Measurements from ENCODE around the gene ADORA2B. TPM values are rescaled to one million over a fixed set of nuclear protein-coding genes. Genes with fewer than 3 reads are reported as not detected.
"Not testable (repeated sequence)": the region's sequence is repeated elsewhere in the genome, so short reads cannot be mapped to it uniquely, and the experiment has no call there.

ADORA2B gene
- 10 to 100 TPM in 3 of 6 donors, 1 to 10 TPM in 3; 4.2 to 18.8 (median 9.4) TPM for total RNA-seq

DNA sequence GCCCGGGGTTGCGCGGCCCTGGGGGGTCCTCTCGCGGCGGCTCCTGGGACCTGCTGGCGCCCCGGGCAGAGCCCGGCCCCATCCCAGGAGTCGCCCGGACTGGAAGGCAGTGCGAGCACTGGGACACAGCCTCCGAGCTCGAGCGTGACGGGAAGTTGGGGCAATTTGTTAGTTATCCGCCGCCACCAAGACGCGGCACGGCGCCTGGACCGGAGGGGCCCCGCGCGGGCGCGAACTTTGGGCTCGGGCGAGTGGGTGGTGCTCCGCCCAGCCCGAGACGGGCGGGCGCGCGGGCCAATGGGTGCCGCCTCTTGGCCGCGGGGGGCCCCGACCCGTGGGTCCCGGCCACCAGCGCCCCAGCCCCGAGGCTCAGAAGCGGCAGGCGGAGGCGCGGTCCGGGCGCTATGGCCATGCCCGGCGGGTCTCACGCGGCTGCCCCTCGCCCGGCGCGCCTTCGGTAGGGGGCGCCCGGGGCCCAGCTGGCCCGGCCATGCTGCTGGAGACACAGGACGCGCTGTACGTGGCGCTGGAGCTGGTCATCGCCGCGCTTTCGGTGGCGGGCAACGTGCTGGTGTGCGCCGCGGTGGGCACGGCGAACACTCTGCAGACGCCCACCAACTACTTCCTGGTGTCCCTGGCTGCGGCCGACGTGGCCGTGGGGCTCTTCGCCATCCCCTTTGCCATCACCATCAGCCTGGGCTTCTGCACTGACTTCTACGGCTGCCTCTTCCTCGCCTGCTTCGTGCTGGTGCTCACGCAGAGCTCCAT, at the start of gene ADORA2B:
ADORA2B (plus strand) TSS at position 372 of the 768 bp plus-strand sequence; CDS start at position 491, 119 bp downstream.
- Histone ChIP-seq H3K4me1 (peaks cover 18 to 44% (median 36%) of the 10 kb centered on the region in 4 donors), H3K36me3 (no peaks in the 10 kb centered on the region), H3K27ac (peak within 1 kb of the TSS in 3 of 4 donors; percentile 23 to 43 (median 37)), H3K4me3 (peak within 1 kb of the TSS; percentile 50 to 63 (median 56)), H3K27me3 (no peaks in the 10 kb centered on the region), H3K9me3 (no peaks in the 10 kb centered on the region)
- TF ChIP-seq EP300 (IDR thresholded peaks at IDR 0.05): no peak
- TF ChIP-seq, protein P1, sequence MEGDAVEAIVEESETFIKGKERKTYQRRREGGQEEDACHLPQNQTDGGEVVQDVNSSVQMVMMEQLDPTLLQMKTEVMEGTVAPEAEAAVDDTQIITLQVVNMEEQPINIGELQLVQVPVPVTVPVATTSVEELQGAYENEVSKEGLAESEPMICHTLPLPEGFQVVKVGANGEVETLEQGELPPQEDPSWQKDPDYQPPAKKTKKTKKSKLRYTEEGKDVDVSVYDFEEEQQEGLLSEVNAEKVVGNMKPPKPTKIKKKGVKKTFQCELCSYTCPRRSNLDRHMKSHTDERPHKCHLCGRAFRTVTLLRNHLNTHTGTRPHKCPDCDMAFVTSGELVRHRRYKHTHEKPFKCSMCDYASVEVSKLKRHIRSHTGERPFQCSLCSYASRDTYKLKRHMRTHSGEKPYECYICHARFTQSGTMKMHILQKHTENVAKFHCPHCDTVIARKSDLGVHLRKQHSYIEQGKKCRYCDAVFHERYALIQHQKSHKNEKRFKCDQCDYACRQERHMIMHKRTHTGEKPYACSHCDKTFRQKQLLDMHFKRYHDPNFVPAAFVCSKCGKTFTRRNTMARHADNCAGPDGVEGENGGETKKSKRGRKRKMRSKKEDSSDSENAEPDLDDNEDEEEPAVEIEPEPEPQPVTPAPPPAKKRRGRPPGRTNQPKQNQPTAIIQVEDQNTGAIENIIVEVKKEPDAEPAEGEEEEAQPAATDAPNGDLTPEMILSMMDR (IDR thresholded peaks at IDR 0.05): peak; percentile 37 to 80 (median 70)
- peak in 1 of 4 donors; percentile 55 for TF ChIP-seq POLR2A (IDR thresholded peaks at IDR 0.05)
- peak; percentile 69 to 90 for ATAC-seq (ENCODE audit: low FRiP score in 2 of 2)
- DNase-seq: peak; percentile 79 to 95
- WGBS, 2 donors: 1% methylated on average over 32 to 50 of the region's 88 CpGs

DNA sequence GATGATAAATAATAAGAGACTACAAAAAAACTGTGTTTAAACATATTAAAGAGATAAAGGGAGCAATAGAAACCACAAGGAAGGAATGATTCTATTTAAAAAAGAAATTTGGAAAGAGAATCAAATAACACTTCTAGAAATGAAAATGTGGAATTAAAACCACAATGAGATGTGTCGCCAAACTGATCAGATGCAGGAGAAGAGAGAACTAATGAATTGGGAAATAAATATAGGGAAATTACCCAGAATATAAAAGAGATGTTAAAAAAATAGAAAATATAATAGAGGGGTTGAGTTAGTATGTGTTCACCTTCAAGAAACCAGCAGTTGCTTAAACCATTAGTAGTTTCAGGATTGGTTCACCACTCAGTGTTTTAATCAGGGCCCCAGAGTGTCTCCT, 48.7 kb upstream of the ADORA2B start:
- H3K4me1 ChIP-seq: peaks cover 2 to 14% (median 8%) of the 10 kb centered on the region in 4 donors
- H3K9me3 ChIP-seq: no peaks in the 10 kb centered on the region
- no peak overlapping the region for H3K27ac ChIP-seq
- TF ChIP-seq POLR2AphosphoS5 (IDR thresholded peaks at IDR 0.05) (no peak), EP300 (IDR thresholded peaks at IDR 0.05) (no peak), POLR2A (IDR thresholded peaks at IDR 0.05) (no peak)
- TF ChIP-seq, protein P1 (IDR thresholded peaks at IDR 0.05): no peak
- DNase-seq (no peak), ATAC-seq (ENCODE audit: low FRiP score in 2 of 2) (no peak)
- H3K27me3 ChIP-seq: no peaks in the 10 kb centered on the region
- no peaks in the 10 kb centered on the region for H3K36me3 ChIP-seq
- H3K4me3 ChIP-seq: no peak overlapping the region
- WGBS, 2 donors: 93% methylated on average over 1 of the region's 1 CpG

- no peak for TF ChIP-seq POLR2AphosphoS5 (IDR thresholded peaks at IDR 0.05)
- TF ChIP-seq, protein P1 (IDR thresholded peaks at IDR 0.05): no peak
- TF ChIP-seq POLR2A (IDR thresholded peaks at IDR 0.05): no peak
- no peak for TF ChIP-seq EP300 (IDR thresholded peaks at IDR 0.05)
- Histone ChIP-seq H3K9me3 (no peaks in the 10 kb centered on the region), H3K27me3 (no peaks in the 10 kb centered on the region), H3K36me3 (no peaks in the 10 kb centered on the region), H3K27ac (no peak overlapping the region), H3K4me3 (no peak overlapping the region), H3K4me1 (peaks cover 2 to 18% (median 8%) of the 10 kb centered on the region in 4 donors)
- ATAC-seq (ENCODE audit: low FRiP score in 2 of 2) (no peak), DNase-seq (no peak)
- 95 to 98% methylated on average over 3 of the region's 3 CpGs for WGBS, 2 donors
These were observed 48.1 kb upstream of the ADORA2B start for GRCh38 chr17:15896834-15897233.

- DNase-seq; H3K9me3 ChIP-seq; H3K36me3 ChIP-seq; H3K27me3 ChIP-seq; H3K27ac ChIP-seq; H3K4me3 ChIP-seq; ATAC-seq (ENCODE audit: low FRiP score in 2 of 2); H3K4me1 ChIP-seq: not testable (repeated sequence)
- 95% methylated on average over 4 of the region's 4 CpGs for WGBS, 2 donors
These were observed 45.3 kb upstream of the ADORA2B start for GRCh38 chr17:15899596-15899995.

DNA sequence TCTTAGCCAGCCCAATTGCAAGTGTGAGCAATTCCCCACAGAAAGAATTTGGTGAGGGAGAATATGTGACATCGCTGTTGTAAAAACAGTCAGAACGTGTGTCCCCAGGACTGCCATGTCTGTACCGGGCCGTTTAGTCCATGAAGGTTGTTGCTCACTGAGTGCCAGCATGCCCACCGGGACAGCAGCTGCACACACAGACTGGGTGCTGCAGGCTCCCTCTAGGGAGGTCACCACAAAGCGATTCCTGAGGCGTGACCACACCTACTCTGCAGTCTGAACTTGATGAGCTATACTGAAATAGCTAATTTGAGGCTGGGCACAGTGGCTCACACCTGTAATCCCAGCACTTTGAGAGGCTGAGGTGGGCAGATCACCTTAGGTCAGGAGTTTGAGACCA, 44.1 kb upstream of the ADORA2B start:
- TF ChIP-seq POLR2AphosphoS5 (IDR thresholded peaks at IDR 0.05): no peak
- TF ChIP-seq, protein P1 (IDR thresholded peaks at IDR 0.05): no peak
- TF ChIP-seq EP300 (IDR thresholded peaks at IDR 0.05): no peak
- no peak for TF ChIP-seq POLR2A (IDR thresholded peaks at IDR 0.05)
- no peak for ATAC-seq (ENCODE audit: low FRiP score in 2 of 2)
- H3K9me3 ChIP-seq: no peaks in the 10 kb centered on the region
- 76 to 87% methylated on average over 7 of the region's 7 CpGs for WGBS, 2 donors
- H3K4me3 ChIP-seq: no peak overlapping the region
- no peaks in the 10 kb centered on the region for H3K27me3 ChIP-seq
- peaks cover 0 to 7% (median 4%) of the 10 kb centered on the region in 4 donors for H3K4me1 ChIP-seq
- no peak overlapping the region for H3K27ac ChIP-seq
- H3K36me3 ChIP-seq: no peaks in the 10 kb centered on the region
- DNase-seq: no peak

- not testable (repeated sequence) for ATAC-seq (ENCODE audit: low FRiP score in 2 of 2); H3K9me3 ChIP-seq; DNase-seq; H3K27ac ChIP-seq; H3K36me3 ChIP-seq; H3K4me3 ChIP-seq; H3K27me3 ChIP-seq; H3K4me1 ChIP-seq
- 87 to 91% methylated on average over 8 of the region's 8 CpGs for WGBS, 2 donors
These were observed 39.7 kb upstream of the ADORA2B start for GRCh38 chr17:15905236-15905635.
